ENCODE data around the gene PNLIPRP2. TPM values are rescaled to one million over a fixed set of nuclear protein-coding genes. Genes with fewer than 3 reads are reported as not detected.

Gene PNLIPRP2
- total RNA-seq, 1 experiment from 2014 or later = 1.1 TPM

DNA sequence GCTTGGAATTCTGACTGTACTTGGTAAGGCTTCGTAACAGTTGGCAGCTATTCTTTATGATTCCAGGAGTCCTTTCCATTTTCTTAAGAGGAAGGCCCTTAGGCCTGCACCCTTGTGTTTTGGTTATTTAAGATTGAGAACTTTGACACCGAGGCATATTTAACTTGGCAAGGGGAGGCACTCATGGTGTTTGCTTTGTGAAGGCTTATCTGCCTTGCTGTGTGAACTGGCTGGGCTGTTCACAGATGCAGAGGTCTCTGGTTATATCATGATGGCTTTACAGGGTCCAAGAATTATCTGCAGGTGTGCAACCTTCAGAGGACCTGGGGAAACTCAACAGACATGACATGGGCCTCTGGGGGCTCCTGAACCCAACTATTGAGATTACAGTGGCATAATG, 30.8 kb upstream of the PNLIPRP2 start:
- no peak for ATAC-seq
- H3K79me2 ChIP-seq (ENCODE audit: insufficient read depth, low read length) = no peaks in the 10 kb centered on the region
- CTCF ChIA-PET = no interaction called here
- no peaks in the 10 kb centered on the region for H3K9me2 ChIP-seq (ENCODE audit: insufficient read depth)
- H3K9ac ChIP-seq (ENCODE audit: low read length) = no peak overlapping the region
- RAD21 ChIA-PET (ENCODE audit: low non-redundant PET in 1 of 2, low total read pairs in 2 of 2, uncharacterized antibody in 2 of 2, unreplicated experiment in 2 of 2) = no interaction called here
- POLR2A ChIA-PET = no interaction called here
- no peak for DNase-seq (ENCODE audit: low read depth, low spot score)
- H3K9me3 ChIP-seq (ENCODE audit: control insufficient read depth in 1 of 2, insufficient read depth in 1 of 2, low read depth in 1 of 2, low read length in 2 of 2) = no peaks in the 10 kb centered on the region
- no peak overlapping the region for H2AFZ ChIP-seq (ENCODE audit: low read depth, low read length, poor library complexity, severe bottlenecking)
- no TSS peak for BruUV-seq (replicated peaks)
- H3K4me3 ChIP-seq (replicated peaks in 1 of 2; ENCODE audit: low read depth in 1 of 2, low read length in 2 of 2) = no peak overlapping the region
- no peaks in the 10 kb centered on the region for H4K20me1 ChIP-seq (ENCODE audit: insufficient read depth)
- no peaks in the 10 kb centered on the region for H3K4me1 ChIP-seq (ENCODE audit: control insufficient read depth in 1 of 2, insufficient read depth in 2 of 2, low read length in 2 of 2)
- TF ChIP-seq JUND (IDR thresholded peaks at IDR 0.05) = no peak
- no peak overlapping the region for H3K27ac ChIP-seq (ENCODE audit: low read depth, low read length)
- H3K4me2 ChIP-seq (ENCODE audit: low read length) = no peak overlapping the region
- H3K27me3 ChIP-seq (ENCODE audit: insufficient read depth, low read length) = 0 out of 2 replicates have a peak, but pooled peaks cover 7% of the 10 kb centered on the region
- H3K36me3 ChIP-seq (ENCODE audit: control insufficient read depth in 1 of 2, insufficient read depth in 2 of 2, low read length in 2 of 2) = no peaks in the 10 kb centered on the region
- intact Hi-C loops (cut with micrococcal nuclease) = no loop called here

DNA sequence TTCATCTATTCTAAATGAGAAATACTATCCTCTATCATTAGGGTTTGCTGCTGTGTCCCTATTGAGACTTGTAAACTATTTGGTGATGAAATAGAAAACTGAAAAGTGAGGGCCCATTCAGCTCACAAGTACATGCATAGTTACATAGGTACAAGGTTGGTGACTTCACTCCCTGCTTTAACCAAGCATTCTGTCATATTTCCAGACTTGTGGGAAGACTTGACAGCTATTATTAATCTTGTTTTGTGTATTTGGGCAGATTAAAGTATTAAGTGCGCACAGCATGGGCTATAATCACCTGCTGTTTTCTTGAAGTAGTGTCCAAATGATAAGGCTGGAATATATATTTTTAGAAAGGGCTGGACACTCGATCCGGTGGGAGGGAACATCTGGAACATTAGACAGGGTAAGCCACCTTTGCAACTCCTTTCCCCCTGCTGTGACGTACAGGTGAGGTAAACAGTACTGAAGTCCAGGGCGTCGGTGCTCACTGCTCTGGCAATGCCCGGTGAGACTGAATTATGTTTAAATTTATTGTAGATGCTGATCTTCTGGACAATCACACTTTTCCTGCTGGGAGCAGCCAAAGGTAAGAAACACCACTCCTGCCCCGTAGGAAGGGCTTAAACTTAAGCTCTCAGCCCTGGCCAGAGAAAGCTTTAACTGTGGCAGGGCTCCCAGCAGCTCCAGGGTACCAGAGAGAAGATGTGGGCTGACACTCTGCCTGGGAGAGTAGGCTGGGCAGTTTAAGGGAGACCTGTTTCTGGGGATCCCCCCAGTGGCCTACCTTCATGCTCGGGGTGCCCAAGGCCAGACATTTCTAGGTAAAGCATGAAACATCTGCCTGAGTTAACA, 29.9 kb upstream of the PNLIPRP2 start, which contains the start of gene PNLIPRP1:
TSS of gene PNLIPRP1 (plus strand) at position 370 of the 855 bp plus-strand sequence. CDS start at position 541, 171 bp downstream.
- no peaks in the 10 kb centered on the region for H4K20me1 ChIP-seq (ENCODE audit: insufficient read depth)
- no peak within 1 kb of the TSS for H3K4me2 ChIP-seq (ENCODE audit: low read length)
- H3K27me3 ChIP-seq (ENCODE audit: insufficient read depth, low read length) = peaks cover 10% of the 10 kb centered on the region; the same call in 1 of the 2 replicates
- DNase-seq (ENCODE audit: low read depth, low spot score) = no peak
- TF ChIP-seq, protein P1, sequence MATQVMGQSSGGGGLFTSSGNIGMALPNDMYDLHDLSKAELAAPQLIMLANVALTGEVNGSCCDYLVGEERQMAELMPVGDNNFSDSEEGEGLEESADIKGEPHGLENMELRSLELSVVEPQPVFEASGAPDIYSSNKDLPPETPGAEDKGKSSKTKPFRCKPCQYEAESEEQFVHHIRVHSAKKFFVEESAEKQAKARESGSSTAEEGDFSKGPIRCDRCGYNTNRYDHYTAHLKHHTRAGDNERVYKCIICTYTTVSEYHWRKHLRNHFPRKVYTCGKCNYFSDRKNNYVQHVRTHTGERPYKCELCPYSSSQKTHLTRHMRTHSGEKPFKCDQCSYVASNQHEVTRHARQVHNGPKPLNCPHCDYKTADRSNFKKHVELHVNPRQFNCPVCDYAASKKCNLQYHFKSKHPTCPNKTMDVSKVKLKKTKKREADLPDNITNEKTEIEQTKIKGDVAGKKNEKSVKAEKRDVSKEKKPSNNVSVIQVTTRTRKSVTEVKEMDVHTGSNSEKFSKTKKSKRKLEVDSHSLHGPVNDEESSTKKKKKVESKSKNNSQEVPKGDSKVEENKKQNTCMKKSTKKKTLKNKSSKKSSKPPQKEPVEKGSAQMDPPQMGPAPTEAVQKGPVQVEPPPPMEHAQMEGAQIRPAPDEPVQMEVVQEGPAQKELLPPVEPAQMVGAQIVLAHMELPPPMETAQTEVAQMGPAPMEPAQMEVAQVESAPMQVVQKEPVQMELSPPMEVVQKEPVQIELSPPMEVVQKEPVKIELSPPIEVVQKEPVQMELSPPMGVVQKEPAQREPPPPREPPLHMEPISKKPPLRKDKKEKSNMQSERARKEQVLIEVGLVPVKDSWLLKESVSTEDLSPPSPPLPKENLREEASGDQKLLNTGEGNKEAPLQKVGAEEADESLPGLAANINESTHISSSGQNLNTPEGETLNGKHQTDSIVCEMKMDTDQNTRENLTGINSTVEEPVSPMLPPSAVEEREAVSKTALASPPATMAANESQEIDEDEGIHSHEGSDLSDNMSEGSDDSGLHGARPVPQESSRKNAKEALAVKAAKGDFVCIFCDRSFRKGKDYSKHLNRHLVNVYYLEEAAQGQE (IDR thresholded peaks at IDR 0.05; ENCODE audit: low read depth) = no peak
- no peak for TF ChIP-seq FOSL1 (IDR thresholded peaks at IDR 0.05; ENCODE audit: low read depth)
- TF ChIP-seq, protein P2, sequence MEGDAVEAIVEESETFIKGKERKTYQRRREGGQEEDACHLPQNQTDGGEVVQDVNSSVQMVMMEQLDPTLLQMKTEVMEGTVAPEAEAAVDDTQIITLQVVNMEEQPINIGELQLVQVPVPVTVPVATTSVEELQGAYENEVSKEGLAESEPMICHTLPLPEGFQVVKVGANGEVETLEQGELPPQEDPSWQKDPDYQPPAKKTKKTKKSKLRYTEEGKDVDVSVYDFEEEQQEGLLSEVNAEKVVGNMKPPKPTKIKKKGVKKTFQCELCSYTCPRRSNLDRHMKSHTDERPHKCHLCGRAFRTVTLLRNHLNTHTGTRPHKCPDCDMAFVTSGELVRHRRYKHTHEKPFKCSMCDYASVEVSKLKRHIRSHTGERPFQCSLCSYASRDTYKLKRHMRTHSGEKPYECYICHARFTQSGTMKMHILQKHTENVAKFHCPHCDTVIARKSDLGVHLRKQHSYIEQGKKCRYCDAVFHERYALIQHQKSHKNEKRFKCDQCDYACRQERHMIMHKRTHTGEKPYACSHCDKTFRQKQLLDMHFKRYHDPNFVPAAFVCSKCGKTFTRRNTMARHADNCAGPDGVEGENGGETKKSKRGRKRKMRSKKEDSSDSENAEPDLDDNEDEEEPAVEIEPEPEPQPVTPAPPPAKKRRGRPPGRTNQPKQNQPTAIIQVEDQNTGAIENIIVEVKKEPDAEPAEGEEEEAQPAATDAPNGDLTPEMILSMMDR (IDR thresholded peaks at IDR 0.05 in 2 of 3, conservative IDR thresholded peaks at IDR 0.05 in 1 of 3; ENCODE audit: borderline replicate concordance in 1 of 3, insufficient read depth in 1 of 3, low read depth in 2 of 3, low read length in 2 of 3) = no peak
- no peak for TF ChIP-seq SP1 (IDR thresholded peaks at IDR 0.05; ENCODE audit: low read depth)
- TF ChIP-seq, protein P3, sequence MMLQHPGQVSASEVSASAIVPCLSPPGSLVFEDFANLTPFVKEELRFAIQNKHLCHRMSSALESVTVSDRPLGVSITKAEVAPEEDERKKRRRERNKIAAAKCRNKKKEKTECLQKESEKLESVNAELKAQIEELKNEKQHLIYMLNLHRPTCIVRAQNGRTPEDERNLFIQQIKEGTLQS (IDR thresholded peaks at IDR 0.05) = no peak
- no peak for TF ChIP-seq YY1 (IDR thresholded peaks at IDR 0.05; ENCODE audit: extremely low read depth, insufficient replicate concordance, low read depth, low read length)
- no peak for TF ChIP-seq RAD21 (IDR thresholded peaks at IDR 0.05; ENCODE audit: low read depth)
- no peak for TF ChIP-seq SRF (IDR thresholded peaks at IDR 0.05; ENCODE audit: low read depth)
- no peak for TF ChIP-seq TCF7L2 (IDR thresholded peaks at IDR 0.05; ENCODE audit: borderline replicate concordance, extremely low read depth, insufficient read depth, insufficient read length)
- no peak for TF ChIP-seq ZFX (IDR thresholded peaks at IDR 0.05)
- CTCF ChIA-PET = no interaction called here
- no TSS peak for BruUV-seq (replicated peaks)
- no peaks in the 10 kb centered on the region for H3K79me2 ChIP-seq (ENCODE audit: insufficient read depth, low read length)
- no peak for ATAC-seq
- RAD21 ChIA-PET (ENCODE audit: low non-redundant PET in 1 of 2, low total read pairs in 2 of 2, uncharacterized antibody in 2 of 2, unreplicated experiment in 2 of 2) = no interaction called here
- no peaks in the 10 kb centered on the region for H3K9me2 ChIP-seq (ENCODE audit: insufficient read depth)
- intact Hi-C loops (cut with micrococcal nuclease) = no loop called here
- H3K4me1 ChIP-seq (ENCODE audit: control insufficient read depth in 1 of 2, insufficient read depth in 2 of 2, low read length in 2 of 2) = no peaks in the 10 kb centered on the region
- POLR2A ChIA-PET = no interaction called here
- H3K36me3 ChIP-seq (ENCODE audit: control insufficient read depth in 1 of 2, insufficient read depth in 2 of 2, low read length in 2 of 2) = no peaks in the 10 kb centered on the region
- no peak within 1 kb of the TSS for H3K9ac ChIP-seq (ENCODE audit: low read length)
- H3K4me3 ChIP-seq (replicated peaks in 1 of 2; ENCODE audit: low read depth in 1 of 2, low read length in 2 of 2) = no peak within 1 kb of the TSS
- H3K9me3 ChIP-seq (ENCODE audit: control insufficient read depth in 1 of 2, insufficient read depth in 1 of 2, low read depth in 1 of 2, low read length in 2 of 2) = no peaks in the 10 kb centered on the region
- no peak within 1 kb of the TSS for H3K27ac ChIP-seq (ENCODE audit: low read depth, low read length)
- H2AFZ ChIP-seq (ENCODE audit: low read depth, low read length, poor library complexity, severe bottlenecking) = no peak within 1 kb of the TSS

Measured in HCT116 (cell line).